ENCODE data around the gene UBXN4.

UBXN4 gene

GRCh38 chr2:135736546-135736945, 5.1 kb upstream of the UBXN4 start:
- Histone ChIP-seq H3K27ac (no peak overlapping the region), H3K9me3 (no peaks in the 10 kb centered on the region), H3K4me3 (no peak overlapping the region), H3K27me3 (no peaks in the 10 kb centered on the region), H3K36me3 (no peaks in the 10 kb centered on the region), H3K4me1 (no peaks in the 10 kb centered on the region)
- no peak for DNase-seq
- intact Hi-C loops (cut with DNase I; ENCODE audit: low total_unique reads) = no loop called here
- TF ChIP-seq CTCF (IDR thresholded peaks at IDR 0.05) = no peak

GRCh38 chr2:135740206-135740605, 1.4 kb upstream of the UBXN4 start:
- TF ChIP-seq CTCF (IDR thresholded peaks at IDR 0.05) = no peak
- H3K9me3 ChIP-seq = no peaks in the 10 kb centered on the region
- intact Hi-C loops (cut with DNase I; ENCODE audit: low total_unique reads) = no loop called here

GRCh38 chr2:135741043-135741394, 636 bp upstream of the UBXN4 start:
- TF ChIP-seq CTCF (IDR thresholded peaks at IDR 0.05) = no peak
- Histone ChIP-seq H3K4me1 (peaks cover 0 to 29% (median 7%) of the 10 kb centered on the region in 4 donors), H3K36me3 (no peaks in the 10 kb centered on the region), H3K27ac (peak overlapping the region; percentile 99), H3K27me3 (no peaks in the 10 kb centered on the region), H3K9me3 (no peaks in the 10 kb centered on the region), H3K4me3 (peak overlapping the region; percentile 93 to 95)
- intact Hi-C loops (cut with DNase I; ENCODE audit: low total_unique reads) = no loop called here
- DNase-seq = no peak

More at GRCh38 chr2:135740206-135740605, 1.4 kb upstream of the UBXN4 start:
- Histone ChIP-seq H3K4me3 (no peak overlapping the region), H3K27me3 (no peaks in the 10 kb centered on the region), H3K36me3 (no peaks in the 10 kb centered on the region), H3K27ac (no peak overlapping the region), H3K4me1 (peaks cover 0 to 24% (median 7%) of the 10 kb centered on the region in 4 donors)
- no peak for DNase-seq

- H3K27me3 ChIP-seq = no peaks in the 10 kb centered on the region
- H3K27ac ChIP-seq = peak overlapping the region; percentile 99
- H3K4me1 ChIP-seq = peaks cover 0 to 29% (median 8%) of the 10 kb centered on the region in 4 donors
- H3K36me3 ChIP-seq = peaks cover 0 to under 1% (median under 1%) of the 10 kb centered on the region in 3 donors
- DNase-seq = peak in 1 of 2 donors; percentile 25
- no peaks in the 10 kb centered on the region for H3K9me3 ChIP-seq
- intact Hi-C loops (cut with DNase I; ENCODE audit: low total_unique reads) = loop anchor here (2.0 kb wide), 1 partner anchor 824 kb away; the partner anchor contains the start of gene CCNT2
- TF ChIP-seq CTCF (IDR thresholded peaks at IDR 0.05) = no peak
- peak overlapping the region; percentile 93 to 95 for H3K4me3 ChIP-seq
These were observed 686 bp downstream of the UBXN4 start for GRCh38 chr2:135742325-135742757.

GRCh38 chr2:135743860-135744259, 2.2 kb downstream of the UBXN4 start:
- TF ChIP-seq CTCF (IDR thresholded peaks at IDR 0.05) = no peak
- DNase-seq = no peak
- intact Hi-C loops (cut with DNase I; ENCODE audit: low total_unique reads) = loop anchor here (2.0 kb wide), 1 partner anchor 825 kb away; the partner anchor contains the start of gene CCNT2
- Histone ChIP-seq H3K4me3 (peak overlapping the region in 1 of 2 donors; percentile 93), H3K36me3 (peaks cover under 1 to 16% (median 15%) of the 10 kb centered on the region in 3 donors), H3K4me1 (peaks cover 0 to 29% (median 12%) of the 10 kb centered on the region in 4 donors), H3K9me3 (no peaks in the 10 kb centered on the region), H3K27me3 (no peaks in the 10 kb centered on the region), H3K27ac (peak overlapping the region in 1 of 2 donors; percentile 99)
